Measurements from ENCODE around the gene CHRNA3.

The CHRNA3 gene

DNA sequence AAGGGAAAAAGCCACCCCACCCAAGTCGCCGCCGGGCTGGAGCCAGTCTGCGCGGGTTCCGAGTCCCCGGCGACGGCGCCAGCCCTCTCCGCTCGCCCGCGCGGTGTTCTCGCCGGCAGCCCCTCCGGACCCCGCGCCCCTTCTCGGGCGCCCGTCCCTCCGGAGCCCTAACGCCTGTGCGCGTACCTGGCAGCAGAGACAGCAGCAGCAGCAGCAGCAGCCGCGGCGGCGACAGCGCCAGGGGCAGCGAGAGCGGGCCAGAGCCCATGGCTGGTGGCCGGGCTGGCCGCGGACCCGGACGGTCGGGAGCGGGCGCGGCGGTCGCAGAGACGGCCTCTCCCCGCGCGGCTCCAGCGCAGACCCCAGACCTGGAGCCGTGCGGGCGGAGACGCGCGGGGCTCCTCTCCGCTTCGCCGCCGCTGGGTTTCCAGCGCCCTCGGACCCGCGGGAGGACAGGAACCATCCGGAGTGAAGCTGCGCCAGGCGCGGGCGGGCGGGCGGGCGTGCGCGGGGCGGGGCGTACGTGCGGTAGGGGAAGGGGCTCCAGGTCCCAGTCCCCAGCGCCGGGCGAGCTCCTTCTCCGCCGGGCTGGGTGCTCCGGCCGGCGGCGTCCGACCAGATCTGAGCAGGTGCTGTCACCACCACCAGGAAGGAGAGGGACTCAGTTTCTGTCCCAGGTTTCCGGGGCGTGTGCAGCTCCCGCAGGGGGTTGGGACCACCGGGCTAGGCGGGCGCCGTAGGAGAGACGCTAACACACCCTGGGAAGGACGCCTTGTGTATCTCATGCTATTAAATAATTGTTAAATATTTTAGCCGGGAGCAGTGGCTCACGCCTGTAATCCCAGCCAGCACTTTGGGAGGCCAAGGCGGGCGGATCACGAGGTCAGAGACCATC is at the start of gene CHRNA3:
Gene CHRNA3, minus strand, starts transcription at position 470 of the 895 bp plus-strand sequence. Its CDS starts 202 bp downstream, at position 268.
- peak in 1 of 2 experiments; percentile 60 for DNase-seq

- DNase-seq: no peak
These were observed 48.2 kb upstream of the CHRNA3 start for GRCh38 chr15:78668987-78669386.

DNA sequence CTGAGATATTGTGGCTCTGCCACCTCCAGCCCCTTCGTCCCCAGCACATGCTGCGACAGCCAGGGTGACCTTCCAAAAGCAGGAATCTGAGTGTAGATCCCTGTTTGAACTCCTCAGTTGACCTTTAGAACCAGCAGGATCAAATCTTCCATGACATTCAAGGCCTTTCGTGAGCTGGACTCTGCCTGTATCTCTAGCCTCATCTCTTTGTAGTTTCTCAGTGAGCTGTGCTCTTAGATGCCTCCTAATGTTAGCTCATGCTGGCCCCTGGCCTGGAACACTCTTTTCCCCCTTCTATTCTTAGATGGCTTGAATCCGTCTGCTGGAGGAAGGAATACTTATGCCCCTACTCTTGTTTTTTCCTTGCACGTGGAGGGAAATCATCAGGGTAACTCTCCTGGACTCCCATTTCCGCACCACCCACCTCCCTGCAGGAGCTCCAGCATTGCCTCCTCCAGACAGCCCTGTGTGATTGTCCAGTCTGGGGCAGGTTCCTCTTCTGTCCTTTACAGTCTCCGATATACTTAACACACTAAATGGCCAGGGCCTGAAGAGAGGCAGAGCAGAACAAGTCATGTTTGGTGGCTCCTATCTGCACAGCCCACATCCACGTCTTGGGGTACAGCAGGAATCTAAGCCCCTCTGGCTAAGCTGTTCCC is 46.9 kb upstream of the CHRNA3 start:
- DNase-seq: no peak

GRCh38 chr15:78666010-78666409 is 45.2 kb upstream of the CHRNA3 start:
- no peak for DNase-seq

DNA sequence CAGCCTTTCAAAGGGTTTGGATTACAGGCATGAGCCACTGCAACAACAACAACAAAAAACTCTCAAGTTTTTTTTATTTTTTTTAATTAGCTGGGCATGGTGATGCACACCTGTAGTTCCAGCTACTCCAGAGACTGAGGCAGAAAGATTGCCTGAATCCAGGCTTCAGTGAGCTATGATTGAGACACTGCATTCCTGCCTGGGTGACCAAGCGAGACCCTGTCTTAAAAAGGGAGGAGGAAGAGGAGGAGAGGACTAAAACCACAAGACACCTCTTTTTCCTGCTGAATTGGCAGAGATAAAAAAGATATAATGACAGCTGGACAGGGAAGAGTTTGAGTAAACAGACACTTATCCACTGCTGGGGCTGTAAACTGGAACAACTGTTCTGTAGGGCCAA is 42.9 kb upstream of the CHRNA3 start:
- DNase-seq: no peak

GRCh38 chr15:78662028-78662427 is 41.2 kb upstream of the CHRNA3 start:
- DNase-seq: no peak

DNA sequence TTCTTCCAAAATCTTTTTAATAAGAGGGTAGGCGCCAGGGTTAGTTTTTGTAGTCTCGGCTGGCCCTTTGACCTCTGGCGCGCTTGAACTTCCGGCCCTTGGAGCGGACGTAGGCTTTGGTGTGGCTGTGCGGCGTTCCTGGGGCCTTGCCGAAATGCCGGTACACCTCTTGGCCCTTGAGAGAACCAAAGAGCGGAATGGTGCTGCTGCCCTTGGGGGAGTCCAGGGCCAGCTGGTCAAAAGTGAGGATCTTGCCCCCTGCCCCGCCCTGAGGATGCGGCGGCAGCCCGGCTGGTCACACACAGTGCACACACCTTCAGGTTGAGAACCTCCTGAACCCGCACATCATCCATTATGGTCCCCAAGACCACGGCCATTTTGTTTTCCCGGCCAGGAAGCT is 40.2 kb upstream of the CHRNA3 start:
- no peak for DNase-seq

DNA sequence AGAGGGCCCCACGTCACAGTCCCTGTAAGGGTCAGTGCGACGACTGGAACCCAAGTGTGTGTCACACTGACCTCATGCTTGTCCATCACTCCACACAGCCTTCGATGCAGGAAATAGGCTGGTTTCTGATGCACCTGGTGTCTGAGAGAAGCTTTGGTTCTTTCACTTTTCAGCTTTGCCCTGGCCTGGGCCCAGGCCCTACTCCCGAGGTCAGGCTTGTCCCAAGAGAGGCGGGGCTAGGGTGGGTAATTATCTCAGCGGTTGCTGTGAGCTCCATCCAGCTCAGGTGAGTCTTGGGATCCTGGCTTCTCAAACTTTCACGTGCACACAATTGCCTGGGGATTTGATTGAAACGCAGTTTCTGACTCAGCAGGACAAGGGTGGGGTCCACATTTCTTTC is 39.8 kb upstream of the CHRNA3 start:
- DNase-seq: no peak

DNA sequence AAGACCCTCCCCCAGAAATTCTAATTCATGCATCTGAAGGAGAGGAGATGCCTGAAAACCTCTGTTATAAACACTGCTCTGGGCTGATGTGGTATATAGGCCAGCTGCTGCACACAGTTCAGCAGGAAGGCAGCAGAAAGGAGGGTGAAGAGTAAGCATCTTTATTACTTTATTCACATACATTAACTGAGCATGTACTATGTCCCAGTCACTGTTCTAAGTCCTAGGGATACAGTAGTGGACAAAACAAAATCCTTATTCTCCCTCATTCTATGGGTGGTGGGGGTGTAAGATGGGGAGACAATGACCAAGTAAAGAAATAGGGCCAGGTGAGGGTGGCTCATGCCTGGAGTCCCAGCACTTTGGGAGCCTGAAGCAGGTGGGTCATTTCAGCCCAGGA is 38.0 kb upstream of the CHRNA3 start:
- no peak for DNase-seq

GRCh38 chr15:78654272-78654671 is 33.5 kb upstream of the CHRNA3 start:
- DNase-seq: no peak

DNA sequence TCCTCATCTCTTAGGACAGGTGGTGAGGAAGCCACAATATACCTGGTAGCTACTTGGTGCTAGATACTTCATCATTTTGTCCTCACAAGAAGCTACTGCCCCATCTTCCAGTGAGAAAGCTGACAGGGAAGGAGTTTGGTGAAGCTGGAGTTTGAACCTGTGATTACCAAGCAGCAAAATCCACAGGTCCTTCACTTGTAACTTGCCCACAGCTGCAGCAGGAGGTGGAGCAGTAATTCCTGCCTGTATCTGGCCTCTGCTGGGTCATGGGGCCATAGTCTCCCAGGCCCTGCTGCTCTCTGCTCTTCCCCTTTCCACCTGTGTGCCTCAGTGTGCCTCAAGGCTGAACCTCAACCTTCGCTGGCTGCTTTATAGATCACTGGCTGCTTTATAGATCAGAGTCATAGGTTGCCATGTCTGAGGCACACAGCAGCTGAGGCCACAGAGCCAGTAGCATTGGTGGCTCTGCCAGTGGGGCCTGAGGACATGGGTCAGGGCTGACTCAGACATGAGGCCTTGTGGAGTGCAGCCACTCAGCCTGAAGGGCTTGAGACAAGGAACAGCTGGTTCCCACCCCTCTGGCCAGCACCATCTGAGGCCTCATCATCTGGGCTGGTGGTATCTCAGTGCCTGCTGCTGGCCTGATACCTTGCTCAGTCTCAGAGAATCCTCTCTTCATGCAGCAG is 31.3 kb upstream of the CHRNA3 start:
- no peak for DNase-seq

DNA sequence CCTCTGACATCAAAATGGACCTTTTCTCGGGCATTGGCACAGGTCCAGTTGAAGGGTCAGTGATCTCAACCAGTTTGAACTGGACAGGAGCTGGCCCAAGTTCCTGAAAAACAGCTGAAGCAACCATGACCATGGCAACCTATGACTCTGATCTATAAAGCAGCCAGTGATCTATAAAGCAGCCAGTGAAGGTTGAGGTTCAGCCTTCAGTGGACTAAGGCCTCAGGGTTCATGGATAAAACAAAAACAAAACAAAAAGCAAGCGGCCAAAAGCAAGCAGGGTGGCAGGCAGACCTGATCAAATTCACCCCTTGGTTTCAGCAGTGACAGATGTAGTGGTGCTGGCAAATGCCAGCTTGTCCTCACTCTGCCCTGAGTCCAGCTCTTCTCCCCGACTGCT is 30.2 kb upstream of the CHRNA3 start:
- DNase-seq: no peak

DNA sequence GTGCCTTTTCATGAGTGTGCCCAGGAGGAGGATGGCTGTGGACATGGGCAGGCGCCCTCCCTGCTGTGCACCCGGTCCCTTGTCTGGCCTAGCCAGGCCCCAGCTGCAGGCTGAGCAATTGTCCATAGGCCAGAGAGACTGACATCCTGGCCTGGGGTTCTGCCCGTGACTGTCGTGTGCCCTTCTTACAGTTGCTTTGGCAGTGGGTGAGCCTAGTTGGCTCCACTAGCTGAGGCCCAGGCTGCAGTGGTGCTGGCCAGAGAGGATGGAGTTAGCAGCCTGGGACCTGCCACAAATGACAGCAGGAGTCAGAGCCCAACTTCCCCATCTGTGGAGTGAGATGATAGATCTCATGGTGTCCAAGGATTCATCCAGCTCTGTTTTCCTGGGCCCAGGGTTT is 29.2 kb upstream of the CHRNA3 start:
- DNase-seq: no peak

GRCh38 chr15:78645009-78645408 is 24.2 kb upstream of the CHRNA3 start:
- no peak for DNase-seq

GRCh38 chr15:78642331-78642730 is 21.5 kb upstream of the CHRNA3 start:
- DNase-seq: no peak

- DNase-seq: no peak
These were observed 21.0 kb upstream of the CHRNA3 start for GRCh38 chr15:78641749-78642275.

DNA sequence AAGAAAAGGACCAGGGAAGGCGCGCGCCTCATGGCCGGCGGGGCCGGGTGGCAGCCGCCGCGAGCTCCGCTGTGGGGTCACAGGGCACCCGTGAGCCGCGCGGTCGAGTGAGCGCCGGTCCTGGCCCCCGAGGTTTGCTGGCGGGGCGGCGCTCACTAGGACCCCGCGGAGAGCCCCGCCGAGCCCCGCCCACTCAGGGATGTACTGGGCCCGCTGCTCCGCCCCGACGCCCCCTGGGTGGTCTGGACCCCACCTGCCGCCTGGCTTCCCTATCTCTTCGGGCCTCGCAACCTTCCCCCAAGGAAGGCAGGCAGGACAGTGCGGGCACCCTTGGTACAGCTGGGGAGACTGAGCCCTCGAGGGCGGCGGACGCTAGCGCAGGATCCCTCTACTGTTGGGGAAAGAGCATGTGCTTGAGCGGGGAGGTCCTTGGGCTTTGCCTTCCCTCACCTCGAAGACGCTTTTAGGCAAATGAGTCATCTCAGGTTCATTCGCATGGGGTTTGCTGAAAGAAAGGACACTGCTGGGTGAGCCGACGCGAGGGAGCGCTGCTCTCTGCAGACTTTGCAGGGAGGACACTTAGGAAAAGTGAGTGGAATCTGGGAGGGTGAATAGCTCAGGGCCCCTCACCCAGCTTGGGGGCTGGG is 20.4 kb upstream of the CHRNA3 start, which contains the start of gene CHRNB4:
Gene CHRNB4, minus strand, starts transcription at position 109 of the 647 bp plus-strand sequence. Its CDS starts 77 bp downstream, at position 32.
- DNase-seq: peak; percentile 42 to 56

- no peak for DNase-seq
These were observed 19.8 kb upstream of the CHRNA3 start for GRCh38 chr15:78640527-78641101.

- DNase-seq: peak; percentile 24 to 80
These were observed 18.0 kb upstream of the CHRNA3 start for GRCh38 chr15:78638658-78639314.

- peak in 1 of 2 experiments; percentile 19 for DNase-seq
These were observed 17.1 kb upstream of the CHRNA3 start for GRCh38 chr15:78637776-78638435.

DNA sequence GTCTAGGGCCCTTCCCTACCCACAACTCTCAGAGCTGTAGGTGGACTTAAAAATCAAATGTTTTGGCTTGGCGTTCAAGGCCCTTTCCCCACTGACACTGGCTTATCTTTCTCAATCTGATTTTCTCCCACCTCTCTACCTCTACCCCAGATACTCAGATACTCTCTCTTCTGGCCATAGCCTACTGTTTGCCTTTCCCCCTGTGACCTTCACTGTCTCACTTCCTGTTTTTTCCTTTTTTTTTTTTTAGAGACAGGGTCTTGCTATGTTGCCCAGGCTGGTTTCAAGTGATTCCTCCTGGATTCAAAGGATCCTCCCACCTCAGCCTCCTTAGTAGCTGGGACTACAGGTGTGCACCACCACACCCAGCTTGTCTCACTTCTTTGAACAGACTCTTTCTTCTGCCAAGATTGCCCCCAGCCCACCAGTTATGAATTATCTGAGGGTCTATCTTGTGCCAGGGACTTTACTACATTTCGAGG is 15.6 kb upstream of the CHRNA3 start:
- no peak for DNase-seq

All from NCI-H526 (cell line).